WTC11 (cell line): ENCODE data around the gene NUDCD2. TPM values are rescaled to one million over a fixed set of nuclear protein-coding genes. Genes with fewer than 3 reads are reported as not detected.

ENCODE experiments used
- ATAC-seq: fragments of 200-7000 bp; cut with Tn5 transposase; 2 replicates; pipeline ENCODE4 v1.10.0; 2021; ENCODE audit warnings: mild to moderate bottlenecking, moderate library complexity
- CTCF ChIA-PET: fragments of 300-600 bp; sonication (Branson Sonifier 250); formaldehyde crosslinking; loops from one replicate; lab custom pipeline; 2021; ENCODE audit warnings: antibody characterized with exemption; lab: Charles Lee
- POLR2A ChIA-PET: fragments of 350-600 bp; sonication (Branson Sonifier 250); formaldehyde crosslinking; loops from one replicate; lab custom pipeline; 2021; ENCODE audit warnings: antibody characterized with exemption; lab: Charles Lee
- DNase-seq: peaks from one replicate; pipeline ENCODE4 v3.0.0; 2021; ENCODE audit warnings: low spot score
- H3K27ac Mint-ChIP-seq: 2 replicates; pipeline ENCODE4 v1.8.0; 2021; ENCODE audit warnings: mixed read lengths
- H3K27me3 Mint-ChIP-seq: 2 replicates; pipeline ENCODE4 v1.8.0; 2021; ENCODE audit warnings: low read depth, mild to moderate bottlenecking, moderate library complexity, mixed read lengths
- H3K36me3 Mint-ChIP-seq: 2 replicates; pipeline ENCODE4 v1.8.0; 2021; ENCODE audit warnings: mixed read lengths
- H3K4me1 Mint-ChIP-seq: 2 replicates; pipeline ENCODE4 v1.8.0; 2022; ENCODE audit warnings: mixed read lengths
- H3K4me3 Mint-ChIP-seq: 2 replicates; pipeline ENCODE4 v1.8.0; 2021; ENCODE audit warnings: mild to moderate bottlenecking, moderate library complexity, mixed read lengths
- H3K9me3 Mint-ChIP-seq: 2 replicates; pipeline ENCODE4 v1.8.0; 2021; ENCODE audit warnings: mixed read lengths
- CREB1 ChIP-seq: sonication (generic); formaldehyde crosslinking; IDR thresholded peaks from 2 replicates; pipeline ENCODE4 v1.8.0; 2023; ENCODE audit warnings: mild to moderate bottlenecking, missing genetic modification reagents
- CTCF ChIP-seq: fragments of 200-600 bp; IDR thresholded peaks from 2 replicates; pipeline ENCODE4 v1.8.0; 2022; ENCODE audit warnings: antibody characterized with exemption
- ESRRA ChIP-seq: sonication (generic); formaldehyde crosslinking; IDR thresholded peaks from 2 replicates; pipeline ENCODE4 v1.8.1; 2022; ENCODE audit warnings: mild to moderate bottlenecking, missing genetic modification reagents, borderline replicate concordance
- GABPB1 ChIP-seq: sonication (generic); formaldehyde crosslinking; IDR thresholded peaks from 2 replicates; pipeline ENCODE4 v1.8.1; 2023; ENCODE audit warnings: mild to moderate bottlenecking, missing genetic modification reagents
- HMGA2 ChIP-seq: fragments of 250-450 bp; sonication (Bioruptor Pico); IDR thresholded peaks from 2 replicates; pipeline ENCODE4 v1.4.0; 2021; ENCODE audit warnings: mild to moderate bottlenecking, moderate library complexity
- JAZF1 ChIP-seq: fragments of 250-450 bp; sonication (Bioruptor Pico); IDR thresholded peaks from 2 replicates; pipeline ENCODE4 v1.9.0; 2021; ENCODE audit warnings: moderate library complexity, mild to moderate bottlenecking, inconsistent platforms
- KAT7 ChIP-seq: sonication (generic); formaldehyde crosslinking; IDR thresholded peaks from 2 replicates; pipeline ENCODE4 v1.8.1; 2023; ENCODE audit warnings: missing genetic modification reagents, mild to moderate bottlenecking, borderline replicate concordance
- MAX ChIP-seq: sonication (generic); formaldehyde crosslinking; IDR thresholded peaks from 2 replicates; pipeline ENCODE4 v1.8.0; 2022; ENCODE audit warnings: mild to moderate bottlenecking, missing genetic modification reagents
- MYBL2 ChIP-seq: sonication (generic); formaldehyde crosslinking; IDR thresholded peaks from 2 replicates; pipeline ENCODE4 v1.8.1; 2023; ENCODE audit warnings: mild to moderate bottlenecking, moderate library complexity, missing genetic modification reagents
- NR2C2 ChIP-seq: sonication (generic); formaldehyde crosslinking; IDR thresholded peaks from 2 replicates; pipeline ENCODE4 v1.8.0; 2022; ENCODE audit warnings: mild to moderate bottlenecking, missing genetic modification reagents
- OVOL2 ChIP-seq: fragments of 250-450 bp; sonication (Bioruptor Pico); IDR thresholded peaks from 2 replicates; pipeline ENCODE4 v1.9.0; 2021; ENCODE audit warnings: mild to moderate bottlenecking, borderline replicate concordance
- RELA ChIP-seq: sonication (generic); formaldehyde crosslinking; IDR thresholded peaks from 2 replicates; pipeline ENCODE4 v1.8.1; 2022; ENCODE audit warnings: missing genetic modification reagents, mild to moderate bottlenecking, borderline replicate concordance
- RORB ChIP-seq: fragments of 250-450 bp; sonication (Bioruptor Pico); IDR thresholded peaks from 2 replicates; pipeline ENCODE4 v1.9.0; 2021; ENCODE audit warnings: mild to moderate bottlenecking
- SP1 ChIP-seq: sonication (generic); formaldehyde crosslinking; conservative IDR thresholded peaks from 2 replicates; pipeline ENCODE4 v1.8.1; 2022; ENCODE audit warnings: missing genetic modification reagents
- TP53 ChIP-seq: sonication (generic); formaldehyde crosslinking; IDR thresholded peaks from 2 replicates; pipeline ENCODE4 v1.8.1; 2023; ENCODE audit warnings: mild to moderate bottlenecking, missing genetic modification reagents
- USF2 ChIP-seq: sonication (generic); formaldehyde crosslinking; IDR thresholded peaks from 2 replicates; pipeline ENCODE4 v1.8.1; 2023; ENCODE audit warnings: mild to moderate bottlenecking, missing genetic modification reagents, moderate library complexity
- ZNF396 ChIP-seq: fragments of 250-450 bp; sonication (Bioruptor Pico); IDR thresholded peaks from 2 replicates; pipeline ENCODE4 v1.8.0; 2021; ENCODE audit warnings: mild to moderate bottlenecking, moderate library complexity, borderline replicate concordance
- total RNA-seq: library from RNA; stranded (reverse); gene quantifications from 3 replicates; pipeline ENCODE4 v1.2.3, GENCODE V29; 2021
- TF ChIP-seq, protein P1 (sequence below): sonication (generic); formaldehyde crosslinking; IDR thresholded peaks from 2 replicates; pipeline ENCODE4 v1.8.1; 2022; ENCODE audit warnings: missing genetic modification reagents, borderline replicate concordance
- TF ChIP-seq, protein P2 (sequence below): fragments of 250-450 bp; sonication (Bioruptor Pico); IDR thresholded peaks from 2 replicates; pipeline ENCODE4 v1.9.0; 2021; ENCODE audit warnings: mild to moderate bottlenecking
- TF ChIP-seq, protein P3 (sequence below): sonication (generic); formaldehyde crosslinking; IDR thresholded peaks from 2 replicates; pipeline ENCODE4 v1.8.1; 2022; ENCODE audit warnings: low read depth, missing genetic modification reagents, borderline replicate concordance

The NUDCD2 gene
- total RNA-seq, 1 experiment from 2014 or later, result 73.4 TPM

DNA sequence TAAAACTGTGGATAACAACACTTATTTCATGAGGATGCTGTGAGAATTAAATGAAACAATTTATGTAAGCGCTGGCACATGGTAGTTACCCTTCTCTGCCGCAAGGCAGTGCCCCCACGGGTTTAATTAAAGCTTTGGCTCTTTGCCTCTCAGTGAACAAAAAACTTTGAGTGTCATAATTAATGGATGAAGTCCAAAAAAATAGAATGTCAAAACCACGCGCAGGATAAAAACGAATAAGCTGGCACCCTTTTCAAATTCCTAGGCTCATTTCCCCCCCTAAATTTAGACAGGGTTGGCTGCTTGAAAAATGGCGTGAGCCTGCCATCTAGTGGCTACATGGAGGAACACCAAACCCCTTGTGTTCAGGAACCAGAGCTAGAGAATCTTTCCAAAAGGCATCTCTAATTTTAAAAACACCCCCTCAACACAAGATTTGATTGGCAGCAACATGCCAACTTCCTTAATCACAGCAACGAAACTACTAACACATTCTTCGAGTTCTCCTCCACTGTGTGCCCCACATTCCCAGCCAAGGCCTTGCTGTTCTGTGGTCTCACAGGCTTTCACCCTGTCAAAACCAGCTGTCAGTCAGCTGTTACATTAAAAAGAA, 51.5 kb downstream of the NUDCD2 start:
- TF ChIP-seq JAZF1 (CRISPR knock-in tag), result no peak
- TF ChIP-seq CTCF, result peak; percentile 87
- TF ChIP-seq, protein P1, sequence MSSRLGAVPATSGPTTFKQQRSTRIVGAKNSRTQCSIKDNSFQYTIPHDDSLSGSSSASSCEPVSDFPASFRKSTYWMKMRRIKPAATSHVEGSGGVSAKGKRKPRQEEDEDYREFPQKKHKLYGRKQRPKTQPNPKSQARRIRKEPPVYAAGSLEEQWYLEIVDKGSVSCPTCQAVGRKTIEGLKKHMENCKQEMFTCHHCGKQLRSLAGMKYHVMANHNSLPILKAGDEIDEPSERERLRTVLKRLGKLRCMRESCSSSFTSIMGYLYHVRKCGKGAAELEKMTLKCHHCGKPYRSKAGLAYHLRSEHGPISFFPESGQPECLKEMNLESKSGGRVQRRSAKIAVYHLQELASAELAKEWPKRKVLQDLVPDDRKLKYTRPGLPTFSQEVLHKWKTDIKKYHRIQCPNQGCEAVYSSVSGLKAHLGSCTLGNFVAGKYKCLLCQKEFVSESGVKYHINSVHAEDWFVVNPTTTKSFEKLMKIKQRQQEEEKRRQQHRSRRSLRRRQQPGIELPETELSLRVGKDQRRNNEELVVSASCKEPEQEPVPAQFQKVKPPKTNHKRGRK (CRISPR knock-in tag), result no peak
- Mint-ChIP-seq H3K9me3 (no peaks in the 10 kb centered on the region), H3K4me1 (peaks cover 11% of the 10 kb centered on the region), H3K36me3 (no peaks in the 10 kb centered on the region), H3K27me3 (no peaks in the 10 kb centered on the region), H3K27ac (no peak overlapping the region), H3K4me3 (peak overlapping the region; percentile 15; the same call in 1 of the 2 replicates)
- ChIA-PET CTCF (interaction anchor here (0.5 to 4.2 kb wide), 50 partner anchors 9 to 1864 kb away, joined by 3 to 53 read pairs (median 3); partner anchors contain the start of genes HMMR and NUDCD2), POLR2A (no interaction called here)
- DNase-seq (peak; percentile 57), ATAC-seq (peak; percentile 86)

DNA sequence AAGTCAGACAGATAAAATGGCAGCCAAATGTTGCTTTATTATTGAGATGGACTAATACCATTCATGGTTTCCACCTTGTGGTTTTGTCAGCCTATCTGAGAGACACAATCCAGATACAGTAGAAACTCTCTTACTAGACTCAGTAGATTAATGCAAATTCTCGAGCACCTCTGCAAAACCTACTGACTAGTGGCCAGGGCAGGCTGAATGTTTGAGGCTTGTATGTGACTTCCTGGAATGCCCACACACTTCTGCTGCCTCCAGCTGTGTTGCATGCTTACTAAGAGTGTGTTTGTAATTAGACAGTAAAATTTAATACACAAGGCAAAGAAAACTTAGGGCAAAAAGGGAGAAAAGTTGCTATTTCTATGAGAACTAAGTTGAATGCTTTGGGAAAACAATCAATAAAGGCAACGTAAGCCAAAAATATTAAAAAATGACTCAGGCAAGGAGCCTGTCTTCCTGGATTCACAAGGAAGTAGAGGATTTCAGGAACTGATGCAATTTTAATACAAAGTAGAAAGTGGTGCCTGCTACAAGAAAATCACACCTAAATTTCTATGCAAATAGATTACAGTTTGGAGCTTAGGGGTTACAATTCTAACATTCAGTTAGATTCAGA, 52.8 kb downstream of the NUDCD2 start:
- CTCF ChIA-PET, result interaction anchor here (1.1 to 4.2 kb wide), 6 partner anchors 20 to 624 kb away, joined by 3 to 53 read pairs (median 8); no protein-coding TSS in a partner anchor
- TF ChIP-seq SP1 (CRISPR knock-in tag) (no peak), MYBL2 (CRISPR knock-in tag) (no peak), RELA (no peak), USF2 (CRISPR knock-in tag) (no peak), OVOL2 (CRISPR knock-in tag) (no peak), ZNF396 (CRISPR knock-in tag) (no peak), CREB1 (CRISPR knock-in tag) (no peak), TP53 (CRISPR knock-in tag) (no peak), KAT7 (CRISPR knock-in tag) (no peak), JAZF1 (CRISPR knock-in tag) (no peak), HMGA2 (no peak), GABPB1 (CRISPR knock-in tag) (no peak), MAX (CRISPR knock-in tag) (no peak), RORB (CRISPR knock-in tag) (no peak), NR2C2 (CRISPR knock-in tag) (no peak), ESRRA (CRISPR knock-in tag) (no peak), CTCF (no peak)
- TF ChIP-seq, protein P2, sequence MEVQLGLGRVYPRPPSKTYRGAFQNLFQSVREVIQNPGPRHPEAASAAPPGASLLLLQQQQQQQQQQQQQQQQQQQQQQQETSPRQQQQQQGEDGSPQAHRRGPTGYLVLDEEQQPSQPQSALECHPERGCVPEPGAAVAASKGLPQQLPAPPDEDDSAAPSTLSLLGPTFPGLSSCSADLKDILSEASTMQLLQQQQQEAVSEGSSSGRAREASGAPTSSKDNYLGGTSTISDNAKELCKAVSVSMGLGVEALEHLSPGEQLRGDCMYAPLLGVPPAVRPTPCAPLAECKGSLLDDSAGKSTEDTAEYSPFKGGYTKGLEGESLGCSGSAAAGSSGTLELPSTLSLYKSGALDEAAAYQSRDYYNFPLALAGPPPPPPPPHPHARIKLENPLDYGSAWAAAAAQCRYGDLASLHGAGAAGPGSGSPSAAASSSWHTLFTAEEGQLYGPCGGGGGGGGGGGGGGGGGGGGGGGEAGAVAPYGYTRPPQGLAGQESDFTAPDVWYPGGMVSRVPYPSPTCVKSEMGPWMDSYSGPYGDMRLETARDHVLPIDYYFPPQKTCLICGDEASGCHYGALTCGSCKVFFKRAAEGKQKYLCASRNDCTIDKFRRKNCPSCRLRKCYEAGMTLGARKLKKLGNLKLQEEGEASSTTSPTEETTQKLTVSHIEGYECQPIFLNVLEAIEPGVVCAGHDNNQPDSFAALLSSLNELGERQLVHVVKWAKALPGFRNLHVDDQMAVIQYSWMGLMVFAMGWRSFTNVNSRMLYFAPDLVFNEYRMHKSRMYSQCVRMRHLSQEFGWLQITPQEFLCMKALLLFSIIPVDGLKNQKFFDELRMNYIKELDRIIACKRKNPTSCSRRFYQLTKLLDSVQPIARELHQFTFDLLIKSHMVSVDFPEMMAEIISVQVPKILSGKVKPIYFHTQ (CRISPR knock-in tag), result no peak
- TF ChIP-seq, protein P3, sequence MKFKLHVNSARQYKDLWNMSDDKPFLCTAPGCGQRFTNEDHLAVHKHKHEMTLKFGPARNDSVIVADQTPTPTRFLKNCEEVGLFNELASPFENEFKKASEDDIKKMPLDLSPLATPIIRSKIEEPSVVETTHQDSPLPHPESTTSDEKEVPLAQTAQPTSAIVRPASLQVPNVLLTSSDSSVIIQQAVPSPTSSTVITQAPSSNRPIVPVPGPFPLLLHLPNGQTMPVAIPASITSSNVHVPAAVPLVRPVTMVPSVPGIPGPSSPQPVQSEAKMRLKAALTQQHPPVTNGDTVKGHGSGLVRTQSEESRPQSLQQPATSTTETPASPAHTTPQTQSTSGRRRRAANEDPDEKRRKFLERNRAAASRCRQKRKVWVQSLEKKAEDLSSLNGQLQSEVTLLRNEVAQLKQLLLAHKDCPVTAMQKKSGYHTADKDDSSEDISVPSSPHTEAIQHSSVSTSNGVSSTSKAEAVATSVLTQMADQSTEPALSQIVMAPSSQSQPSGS (CRISPR knock-in tag), result no peak
- TF ChIP-seq, protein P1 (CRISPR knock-in tag), result no peak
- TF ChIP-seq, all 79 proteins: peak for 0
- POLR2A ChIA-PET, result no interaction called here
- Mint-ChIP-seq H3K4me1 (peaks cover 11% of the 10 kb centered on the region), H3K27me3 (no peaks in the 10 kb centered on the region), H3K27ac (no peak overlapping the region), H3K9me3 (no peaks in the 10 kb centered on the region), H3K36me3 (no peaks in the 10 kb centered on the region), H3K4me3 (no peak overlapping the region)
- DNase-seq (no peak), ATAC-seq (peak; percentile 50; the same call in 1 of the 2 replicates)
